Activated T-helper 1 cell treated with anti-CD3 and anti-CD28 coated beads, Interleukin-12 subunit alpha, Interleukin-12 subunit beta, Interleukin-2, Interleukin-4 antibody, amounts not matched to agents 30 ng/mL and 10 ng/mL and 1 ng/mL, durations not matched to agents 14 hours and 24 hours and 36 hours (primary cell): ENCODE results near the gene ZIC5. TPM values are rescaled to one million over a fixed set of nuclear protein-coding genes. Genes with fewer than 3 reads are reported as not detected.

Source experiments
- DNase-seq: peaks from one replicate; pipeline ENCODE4 v3.0.0; 2021; ENCODE audit warnings: low spot score
- H3K27ac Mint-ChIP-seq: one replicate; pipeline ENCODE4 v1.8.0; 2021; ENCODE audit warnings: mild to moderate bottlenecking, mixed read lengths
- H3K27me3 Mint-ChIP-seq: one replicate; pipeline ENCODE4 v1.8.0; 2022; ENCODE audit warnings: mild to moderate bottlenecking, moderate library complexity, mixed read lengths; ENCODE audit not compliant: insufficient read depth
- H3K36me3 Mint-ChIP-seq: one replicate; pipeline ENCODE4 v1.8.0; 2021; ENCODE audit warnings: low read depth, mixed read lengths
- H3K4me1 Mint-ChIP-seq: one replicate; pipeline ENCODE4 v1.8.0; 2021; ENCODE audit warnings: low read depth, mixed read lengths
- H3K4me3 Mint-ChIP-seq: one replicate; pipeline ENCODE4 v1.8.0; 2021; ENCODE audit warnings: mild to moderate bottlenecking, moderate library complexity, mixed read lengths
- H3K9me3 Mint-ChIP-seq: one replicate; pipeline ENCODE4 v1.8.0; 2021; ENCODE audit warnings: mixed read lengths
- intact Hi-C: fragments of 100-400 bp; cut with micrococcal nuclease; formaldehyde crosslinking; loops from one replicate; pipeline ENCODE4 v1.15.1; 2024
- total RNA-seq: library from RNA; stranded (reverse); gene quantifications from 2 replicates; pipeline ENCODE4 v1.2.3, GENCODE V29; 2022

Gene ZIC5
- total RNA-seq: not detected in 2 replicates

GRCh38 chr13:99971576-99972189 lies at the start of gene ZIC5:
ZIC5 (minus strand) TSS chr13:99971767; CDS start chr13:99971603, 164 bp downstream.
- DNase-seq: no peak
- peak within 1 kb of the TSS; percentile 19 for H3K4me3 Mint-ChIP-seq

GRCh38 chr13:100019780-100020356 lies 48.3 kb upstream of the ZIC5 start:
- no peak overlapping the region for H3K27ac Mint-ChIP-seq

More at GRCh38 chr13:99971576-99972189, at the start of gene ZIC5:
- peaks cover 17% of the 10 kb centered on the region for H3K4me1 Mint-ChIP-seq
- H3K36me3 Mint-ChIP-seq: peaks cover 4% of the 10 kb centered on the region
- H3K9me3 Mint-ChIP-seq: peaks cover 17% of the 10 kb centered on the region
- intact Hi-C loops: no loop called here
- peaks cover 67% of the 10 kb centered on the region for H3K27me3 Mint-ChIP-seq
- peak within 1 kb of the TSS; percentile 65 for H3K27ac Mint-ChIP-seq

GRCh38 chr13:100014621-100015020 lies 43.1 kb upstream of the ZIC5 start:
- peaks cover 3% of the 10 kb centered on the region for H3K36me3 Mint-ChIP-seq
- DNase-seq: no peak
- H3K9me3 Mint-ChIP-seq: peaks cover 4% of the 10 kb centered on the region

More at GRCh38 chr13:100019780-100020356, 48.3 kb upstream of the ZIC5 start:
- H3K9me3 Mint-ChIP-seq: peaks cover 4% of the 10 kb centered on the region
- H3K27me3 Mint-ChIP-seq: peaks cover 8% of the 10 kb centered on the region
- peaks cover 3% of the 10 kb centered on the region for H3K36me3 Mint-ChIP-seq
- H3K4me3 Mint-ChIP-seq: no peak overlapping the region
- intact Hi-C loops: no loop called here
- DNase-seq: no peak
- no peaks in the 10 kb centered on the region for H3K4me1 Mint-ChIP-seq

GRCh38 chr13:99998261-99998660 lies 26.7 kb upstream of the ZIC5 start:
- Mint-ChIP-seq H3K4me1 (peaks cover 38% of the 10 kb centered on the region), H3K4me3 (no peak overlapping the region), H3K36me3 (no peaks in the 10 kb centered on the region), H3K27me3 (peaks cover 58% of the 10 kb centered on the region), H3K9me3 (no peaks in the 10 kb centered on the region), H3K27ac (no peak overlapping the region)
- intact Hi-C loops: no loop called here
- DNase-seq: no peak

More at GRCh38 chr13:100014621-100015020, 43.1 kb upstream of the ZIC5 start:
- intact Hi-C loops: no loop called here
- H3K27ac Mint-ChIP-seq: no peak overlapping the region
- no peaks in the 10 kb centered on the region for H3K4me1 Mint-ChIP-seq
- H3K27me3 Mint-ChIP-seq: peaks cover 6% of the 10 kb centered on the region
- no peak overlapping the region for H3K4me3 Mint-ChIP-seq

- peaks cover 61% of the 10 kb centered on the region for H3K27me3 Mint-ChIP-seq
- DNase-seq: no peak
- H3K4me1 Mint-ChIP-seq: peaks cover 43% of the 10 kb centered on the region
- intact Hi-C loops: no loop called here
- H3K27ac Mint-ChIP-seq: no peak overlapping the region
- H3K36me3 Mint-ChIP-seq: no peaks in the 10 kb centered on the region
- H3K4me3 Mint-ChIP-seq: no peak overlapping the region
- H3K9me3 Mint-ChIP-seq: no peaks in the 10 kb centered on the region
These were observed 26.2 kb upstream of the ZIC5 start for GRCh38 chr13:99997702-99998214.

GRCh38 chr13:99996381-99996973 lies 24.9 kb upstream of the ZIC5 start:
- no peaks in the 10 kb centered on the region for H3K9me3 Mint-ChIP-seq
- no peaks in the 10 kb centered on the region for H3K36me3 Mint-ChIP-seq
- peak overlapping the region; percentile 40 for H3K27ac Mint-ChIP-seq
- no peak for DNase-seq
- peaks cover 73% of the 10 kb centered on the region for H3K27me3 Mint-ChIP-seq
- intact Hi-C loops: loop anchor here (1.0 kb wide), 1 partner anchor 10 kb away; no protein-coding TSS in a partner anchor
- peaks cover 36% of the 10 kb centered on the region for H3K4me1 Mint-ChIP-seq
- no peak overlapping the region for H3K4me3 Mint-ChIP-seq

- H3K27me3 Mint-ChIP-seq: peaks cover 74% of the 10 kb centered on the region
- peak overlapping the region; percentile 45 for H3K4me3 Mint-ChIP-seq
- no peaks in the 10 kb centered on the region for H3K9me3 Mint-ChIP-seq
- intact Hi-C loops: loop anchor here (1.0 to 2.0 kb wide), 5 partner anchors 9 to 519 kb away; no protein-coding TSS in a partner anchor
- no peak for DNase-seq
- peak overlapping the region; percentile 44 for H3K27ac Mint-ChIP-seq
- no peaks in the 10 kb centered on the region for H3K36me3 Mint-ChIP-seq
- H3K4me1 Mint-ChIP-seq: peaks cover 30% of the 10 kb centered on the region
These were observed 24.2 kb upstream of the ZIC5 start for GRCh38 chr13:99995589-99996380.

GRCh38 chr13:99995104-99995588 lies 23.6 kb upstream of the ZIC5 start:
- DNase-seq: no peak
- H3K36me3 Mint-ChIP-seq: no peaks in the 10 kb centered on the region
- no peaks in the 10 kb centered on the region for H3K9me3 Mint-ChIP-seq
- H3K4me1 Mint-ChIP-seq: peaks cover 30% of the 10 kb centered on the region
- H3K4me3 Mint-ChIP-seq: no peak overlapping the region
- H3K27ac Mint-ChIP-seq: no peak overlapping the region
- intact Hi-C loops: loop anchor here (2.0 kb wide), 4 partner anchors 18 to 520 kb away; no protein-coding TSS in a partner anchor
- peaks cover 79% of the 10 kb centered on the region for H3K27me3 Mint-ChIP-seq

GRCh38 chr13:99994638-99995020 lies 23.1 kb upstream of the ZIC5 start:
- H3K27me3 Mint-ChIP-seq: peaks cover 82% of the 10 kb centered on the region
- H3K4me3 Mint-ChIP-seq: no peak overlapping the region
- DNase-seq: no peak
- H3K4me1 Mint-ChIP-seq: peaks cover 30% of the 10 kb centered on the region
- no peaks in the 10 kb centered on the region for H3K9me3 Mint-ChIP-seq
- H3K27ac Mint-ChIP-seq: no peak overlapping the region
- intact Hi-C loops: loop anchor here (2.0 kb wide), 4 partner anchors 18 to 520 kb away; no protein-coding TSS in a partner anchor
- no peaks in the 10 kb centered on the region for H3K36me3 Mint-ChIP-seq

GRCh38 chr13:99993660-99994637 lies 22.4 kb upstream of the ZIC5 start:
- Mint-ChIP-seq H3K9me3 (no peaks in the 10 kb centered on the region), H3K36me3 (no peaks in the 10 kb centered on the region), H3K27ac (no peak overlapping the region), H3K4me1 (peaks cover 30% of the 10 kb centered on the region), H3K27me3 (peaks cover 84% of the 10 kb centered on the region), H3K4me3 (no peak overlapping the region)
- no peak for DNase-seq
- intact Hi-C loops: loop anchor here (2.0 kb wide), 6 partner anchors 17 to 521 kb away; no protein-coding TSS in a partner anchor

- peaks cover 82% of the 10 kb centered on the region for H3K27me3 Mint-ChIP-seq
- no peaks in the 10 kb centered on the region for H3K36me3 Mint-ChIP-seq
- intact Hi-C loops: loop anchor here (2.0 kb wide), 2 partner anchors 98 to 242 kb away; no protein-coding TSS in a partner anchor
- peaks cover 30% of the 10 kb centered on the region for H3K4me1 Mint-ChIP-seq
- DNase-seq: no peak
- peak overlapping the region; percentile 74 for H3K27ac Mint-ChIP-seq
- no peak overlapping the region for H3K4me3 Mint-ChIP-seq
- H3K9me3 Mint-ChIP-seq: no peaks in the 10 kb centered on the region
These were observed 21.4 kb upstream of the ZIC5 start for GRCh38 chr13:99992949-99993351.
